Activated CD4-positive, alpha-beta T cell treated with anti-CD3 and anti-CD28 coated beads for 48 hours (primary cell): ENCODE measurements around the gene PTPRC.
"Not testable (repeated sequence)": the region's sequence is repeated elsewhere in the genome, so short reads cannot be mapped to it uniquely, and the experiment has no call there.

Experiments used
- DNase-seq: peaks from one replicate; pipeline ENCODE4 v3.0.0-alpha.2; 2020

The PTPRC gene, protein sequence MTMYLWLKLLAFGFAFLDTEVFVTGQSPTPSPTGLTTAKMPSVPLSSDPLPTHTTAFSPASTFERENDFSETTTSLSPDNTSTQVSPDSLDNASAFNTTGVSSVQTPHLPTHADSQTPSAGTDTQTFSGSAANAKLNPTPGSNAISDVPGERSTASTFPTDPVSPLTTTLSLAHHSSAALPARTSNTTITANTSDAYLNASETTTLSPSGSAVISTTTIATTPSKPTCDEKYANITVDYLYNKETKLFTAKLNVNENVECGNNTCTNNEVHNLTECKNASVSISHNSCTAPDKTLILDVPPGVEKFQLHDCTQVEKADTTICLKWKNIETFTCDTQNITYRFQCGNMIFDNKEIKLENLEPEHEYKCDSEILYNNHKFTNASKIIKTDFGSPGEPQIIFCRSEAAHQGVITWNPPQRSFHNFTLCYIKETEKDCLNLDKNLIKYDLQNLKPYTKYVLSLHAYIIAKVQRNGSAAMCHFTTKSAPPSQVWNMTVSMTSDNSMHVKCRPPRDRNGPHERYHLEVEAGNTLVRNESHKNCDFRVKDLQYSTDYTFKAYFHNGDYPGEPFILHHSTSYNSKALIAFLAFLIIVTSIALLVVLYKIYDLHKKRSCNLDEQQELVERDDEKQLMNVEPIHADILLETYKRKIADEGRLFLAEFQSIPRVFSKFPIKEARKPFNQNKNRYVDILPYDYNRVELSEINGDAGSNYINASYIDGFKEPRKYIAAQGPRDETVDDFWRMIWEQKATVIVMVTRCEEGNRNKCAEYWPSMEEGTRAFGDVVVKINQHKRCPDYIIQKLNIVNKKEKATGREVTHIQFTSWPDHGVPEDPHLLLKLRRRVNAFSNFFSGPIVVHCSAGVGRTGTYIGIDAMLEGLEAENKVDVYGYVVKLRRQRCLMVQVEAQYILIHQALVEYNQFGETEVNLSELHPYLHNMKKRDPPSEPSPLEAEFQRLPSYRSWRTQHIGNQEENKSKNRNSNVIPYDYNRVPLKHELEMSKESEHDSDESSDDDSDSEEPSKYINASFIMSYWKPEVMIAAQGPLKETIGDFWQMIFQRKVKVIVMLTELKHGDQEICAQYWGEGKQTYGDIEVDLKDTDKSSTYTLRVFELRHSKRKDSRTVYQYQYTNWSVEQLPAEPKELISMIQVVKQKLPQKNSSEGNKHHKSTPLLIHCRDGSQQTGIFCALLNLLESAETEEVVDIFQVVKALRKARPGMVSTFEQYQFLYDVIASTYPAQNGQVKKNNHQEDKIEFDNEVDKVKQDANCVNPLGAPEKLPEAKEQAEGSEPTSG (N-terminal part only)

DNA sequence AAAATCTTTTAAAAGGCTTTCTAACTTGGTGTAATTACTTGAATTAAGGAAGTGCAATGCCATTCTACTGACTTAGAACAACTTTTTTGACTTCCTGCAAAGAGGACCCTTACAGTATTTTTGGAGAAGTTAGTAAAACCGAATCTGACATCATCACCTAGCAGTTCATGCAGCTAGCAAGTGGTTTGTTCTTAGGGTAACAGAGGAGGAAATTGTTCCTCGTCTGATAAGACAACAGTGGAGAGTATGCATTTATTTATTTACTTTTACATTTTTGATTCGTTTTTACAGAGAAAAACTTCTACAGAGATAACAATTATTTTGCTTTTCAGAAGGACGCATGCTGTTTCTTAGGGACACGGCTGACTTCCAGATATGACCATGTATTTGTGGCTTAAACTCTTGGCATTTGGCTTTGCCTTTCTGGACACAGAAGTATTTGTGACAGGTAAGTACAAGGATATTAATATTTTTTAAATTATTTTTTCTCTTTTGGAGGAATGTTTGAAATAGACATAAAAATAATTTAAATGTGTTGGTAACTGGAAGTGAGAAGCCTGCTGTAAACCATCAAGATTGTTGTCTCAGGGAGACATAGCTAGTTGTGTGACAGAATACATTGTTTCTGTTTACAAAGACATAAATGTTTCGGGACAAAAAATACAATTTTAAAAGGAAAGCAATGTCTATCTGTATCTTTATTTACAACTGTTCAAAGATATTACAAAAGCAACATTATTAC lies at the start of gene PTPRC:
TSS of gene PTPRC (plus strand) at position 147 of the 742 bp plus-strand sequence. CDS start at position 376, 229 bp downstream.
- no peak for DNase-seq

DNA sequence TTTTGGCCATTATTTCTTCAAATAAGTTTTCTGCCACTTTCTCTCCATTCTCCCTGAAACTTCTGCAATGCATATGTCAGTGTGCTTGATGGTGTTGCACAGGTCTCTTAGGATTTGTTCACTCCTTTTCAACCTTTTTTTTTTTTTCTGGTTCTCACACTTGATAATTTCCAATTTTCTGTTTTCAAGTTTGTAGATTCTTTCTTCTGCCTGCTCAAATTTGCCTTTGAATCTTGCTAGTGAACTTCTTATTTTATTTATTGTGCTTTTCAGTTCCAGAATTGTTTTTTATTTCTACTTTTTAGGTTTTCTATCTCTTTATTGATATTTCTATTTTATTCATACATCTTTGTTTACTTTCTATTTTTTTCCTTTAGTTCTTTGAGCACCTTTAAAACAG lies 48.4 kb upstream of the PTPRC start:
- DNase-seq, result no peak

DNA sequence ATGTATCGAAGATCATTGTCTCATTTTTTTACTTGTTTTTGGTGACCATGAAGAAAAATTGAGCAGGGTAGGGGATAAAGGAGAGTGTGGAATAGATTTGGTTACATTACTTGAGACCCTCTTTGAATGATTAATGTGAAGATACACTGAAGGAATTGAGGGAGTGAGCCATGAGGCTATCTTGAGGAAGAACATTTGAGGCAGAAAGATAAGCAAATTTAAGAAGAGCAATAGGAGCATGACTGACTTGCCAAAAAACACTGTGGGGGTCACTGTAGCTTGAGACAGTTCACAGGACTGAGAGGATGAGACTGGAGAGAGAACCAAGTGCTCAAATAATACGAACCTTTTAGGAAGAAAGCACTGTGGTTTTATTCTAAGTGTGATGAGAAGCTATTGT lies 43.1 kb upstream of the PTPRC start:
- DNase-seq, result no peak

DNA sequence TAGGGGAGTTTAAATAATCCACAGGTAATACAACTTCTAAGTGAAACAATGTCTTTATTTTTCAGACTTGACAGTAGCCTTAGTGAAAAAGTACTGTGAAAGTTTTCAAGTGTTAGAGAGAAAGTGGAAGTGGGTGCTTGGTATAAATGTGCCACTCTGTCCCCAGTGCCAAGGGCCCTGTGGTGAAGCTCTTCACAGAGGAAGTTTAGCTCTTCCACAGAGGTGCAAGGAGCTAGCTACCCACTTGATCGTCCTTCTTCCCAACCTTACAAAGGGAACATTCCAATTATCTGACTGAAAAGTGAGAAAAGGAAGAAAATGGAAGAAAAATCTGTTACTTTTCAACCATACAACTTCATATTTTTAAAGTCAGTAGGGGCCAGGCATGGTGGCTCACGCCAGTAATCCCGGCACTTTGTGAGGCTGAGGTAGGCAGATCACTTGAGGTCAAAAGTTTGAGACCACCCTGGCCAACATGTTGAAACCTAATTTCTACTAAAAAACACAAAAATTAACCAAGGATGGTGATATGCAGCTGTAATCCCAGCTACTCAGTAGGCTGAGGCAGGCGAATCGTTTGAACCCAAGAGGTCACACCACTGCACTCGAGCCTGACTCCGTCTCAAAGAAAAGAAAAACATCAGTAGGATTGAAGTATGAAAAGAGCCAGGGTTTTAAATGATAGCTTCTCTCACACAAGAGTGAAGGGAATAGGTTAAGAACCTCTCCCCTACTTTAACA lies 41.0 kb upstream of the PTPRC start:
- DNase-seq, result no peak

DNA sequence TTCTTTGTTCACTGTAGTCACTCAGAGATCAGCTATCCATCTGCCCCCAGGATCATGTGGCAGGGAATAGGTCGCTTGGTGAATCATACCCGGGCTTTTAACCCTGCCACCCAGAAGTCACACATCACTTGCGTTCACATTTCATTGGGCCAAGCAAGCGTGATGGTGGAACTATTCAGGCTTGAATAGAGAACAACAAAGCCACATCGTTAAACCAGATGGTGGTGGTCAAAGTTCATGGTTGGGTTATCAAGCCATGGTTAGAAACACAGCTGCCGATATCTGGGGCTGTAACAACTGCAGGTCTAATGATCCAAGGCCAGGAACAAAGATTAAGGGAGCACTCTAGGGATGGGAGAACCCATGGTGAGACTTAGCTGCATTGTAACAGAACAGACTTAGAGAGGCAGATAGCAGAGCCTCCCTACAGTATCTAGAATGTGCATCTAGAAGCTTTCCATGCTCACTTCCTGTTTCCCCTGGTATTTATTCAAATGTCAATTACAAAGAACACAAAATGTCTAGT lies 40.0 kb upstream of the PTPRC start:
- peak; percentile 28 for DNase-seq

DNA sequence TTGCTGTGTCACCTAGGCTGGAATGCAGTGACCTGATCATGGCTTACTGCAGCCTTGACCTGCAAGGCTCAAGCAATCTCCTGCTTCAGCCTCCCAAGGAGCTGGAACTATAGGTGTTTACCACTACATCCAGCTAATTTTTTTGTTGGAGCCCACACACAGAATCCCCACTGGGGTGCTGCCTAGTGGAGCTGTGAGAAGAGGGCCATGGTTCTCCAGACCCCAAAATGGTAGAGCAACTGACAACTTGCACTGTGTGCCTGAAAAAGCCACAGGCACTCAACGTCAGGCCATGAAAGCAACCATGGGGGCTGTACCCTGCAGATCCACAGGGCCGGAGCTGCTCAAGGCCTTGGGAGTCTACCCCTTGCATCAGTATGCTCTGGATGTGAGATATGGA lies 39.1 kb upstream of the PTPRC start:
- no peak for DNase-seq

DNA sequence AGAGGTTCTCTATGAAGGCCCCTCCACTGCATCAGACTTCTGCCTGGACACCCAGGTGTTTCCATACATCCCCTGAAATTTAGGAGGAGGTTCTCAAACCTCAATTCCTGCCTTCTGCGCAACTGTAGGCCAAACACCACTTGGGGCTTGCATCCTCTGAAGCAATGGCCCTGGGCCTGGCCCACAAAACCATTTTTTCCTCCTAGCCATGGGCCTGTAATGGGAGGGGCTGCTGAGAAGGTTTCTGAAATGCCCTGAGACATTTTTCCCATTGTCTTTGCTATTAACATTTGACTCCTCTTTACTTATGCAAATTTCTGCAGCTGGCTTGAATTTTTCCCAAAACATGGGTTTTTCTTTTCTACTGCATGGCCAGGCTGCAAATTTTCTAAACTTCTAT lies 37.9 kb upstream of the PTPRC start:
- no peak for DNase-seq

DNA sequence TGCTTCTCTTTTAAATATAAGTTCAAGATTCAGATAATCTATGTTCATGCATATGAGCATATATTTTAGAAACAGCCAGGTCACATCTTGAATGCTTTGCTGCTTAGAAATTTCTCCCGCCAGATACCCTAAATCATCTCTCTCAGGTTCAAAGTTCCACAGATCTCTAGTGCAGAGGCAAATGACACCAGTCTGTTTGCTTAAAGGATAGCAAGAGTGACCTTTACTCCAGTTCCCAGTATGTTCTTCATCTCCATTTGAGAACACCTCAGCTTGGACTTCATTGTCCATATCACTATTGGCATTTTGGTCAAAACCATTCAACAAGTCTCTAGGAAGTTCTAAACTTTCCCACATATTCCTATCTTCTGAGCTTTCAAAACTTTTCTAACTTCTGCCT lies 37.5 kb upstream of the PTPRC start:
- DNase-seq, result not testable (repeated sequence)

DNA sequence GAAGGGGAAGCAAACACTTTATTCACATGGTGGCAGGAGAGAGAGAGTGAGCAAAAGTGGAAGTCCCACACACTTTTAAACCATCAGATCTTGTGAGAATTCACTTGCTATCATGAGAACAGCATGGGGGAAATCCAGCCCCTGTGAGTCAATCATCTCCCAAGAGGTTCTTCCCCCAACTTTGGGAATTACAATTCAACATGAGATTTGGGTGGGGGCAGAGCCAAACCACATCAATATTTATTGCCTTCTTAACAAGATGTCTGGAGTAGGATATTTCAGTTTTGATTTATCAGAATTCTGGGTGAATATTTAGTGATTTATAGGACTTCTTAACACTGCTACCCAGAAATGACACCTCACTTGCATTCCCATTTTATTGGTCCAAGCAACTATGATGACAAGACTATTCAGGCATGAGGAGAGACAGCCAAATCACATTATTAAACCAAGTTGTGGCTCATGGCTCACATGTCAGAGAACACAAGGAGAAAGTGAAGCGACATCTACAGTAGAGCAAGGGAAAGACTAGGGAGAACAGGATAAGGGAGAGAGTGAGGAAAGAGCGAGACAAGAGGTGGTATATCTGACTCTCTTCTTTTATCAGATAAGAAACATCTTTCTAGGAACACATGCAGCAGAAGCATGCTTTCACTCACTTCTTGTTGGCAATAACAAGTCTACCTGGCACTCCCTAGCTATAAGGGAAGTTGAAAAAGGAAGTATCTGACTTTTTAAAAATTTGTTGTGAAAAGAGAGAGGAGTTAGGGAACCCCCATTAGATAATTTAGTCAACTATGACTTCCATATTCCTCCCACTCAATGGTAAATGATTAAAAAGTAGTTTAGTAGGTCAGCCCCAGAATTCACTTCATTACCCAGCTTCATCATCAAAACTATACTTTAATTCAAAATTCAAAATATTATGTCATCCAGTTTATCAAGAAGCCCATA lies 36.6 kb upstream of the PTPRC start:
- DNase-seq, result peak; percentile 59

DNA sequence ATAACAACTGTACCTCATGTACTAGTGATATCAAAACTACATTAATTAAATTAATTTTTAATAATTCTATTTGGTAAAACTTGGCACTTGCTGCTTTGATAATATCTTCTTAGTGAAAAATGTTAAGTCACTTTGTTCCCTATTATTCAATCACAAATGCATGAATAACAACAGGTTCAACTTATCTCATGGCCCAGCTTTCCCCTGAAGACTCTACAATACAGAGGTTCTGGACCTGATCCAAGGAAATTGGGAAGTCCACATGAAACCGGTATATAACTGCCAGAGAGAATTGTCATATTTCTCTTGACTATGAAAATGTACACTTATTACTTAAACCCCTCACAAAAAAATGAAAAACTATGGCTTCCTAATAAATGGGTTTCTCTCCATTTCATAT lies 33.9 kb upstream of the PTPRC start:
- DNase-seq, result no peak

DNA sequence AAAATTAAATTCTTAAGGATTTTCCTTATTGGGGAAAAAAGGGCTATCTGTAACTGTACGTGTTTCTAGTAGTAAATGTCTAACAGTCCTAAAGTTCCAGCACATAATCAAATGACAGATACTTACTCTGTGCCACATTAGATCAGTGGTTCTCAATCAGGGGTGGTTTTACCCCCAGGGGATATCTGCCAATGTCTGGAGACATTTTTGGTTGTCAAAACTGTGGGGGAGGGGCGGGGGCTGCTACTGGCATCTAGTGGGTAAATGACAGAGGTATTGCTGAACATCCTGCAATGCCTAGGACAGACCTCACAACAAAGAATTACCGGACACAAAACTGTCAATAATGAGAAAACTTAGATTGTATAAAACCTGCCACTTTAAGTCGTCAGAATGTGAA lies 33.4 kb upstream of the PTPRC start:
- DNase-seq, result peak; percentile 36

DNA sequence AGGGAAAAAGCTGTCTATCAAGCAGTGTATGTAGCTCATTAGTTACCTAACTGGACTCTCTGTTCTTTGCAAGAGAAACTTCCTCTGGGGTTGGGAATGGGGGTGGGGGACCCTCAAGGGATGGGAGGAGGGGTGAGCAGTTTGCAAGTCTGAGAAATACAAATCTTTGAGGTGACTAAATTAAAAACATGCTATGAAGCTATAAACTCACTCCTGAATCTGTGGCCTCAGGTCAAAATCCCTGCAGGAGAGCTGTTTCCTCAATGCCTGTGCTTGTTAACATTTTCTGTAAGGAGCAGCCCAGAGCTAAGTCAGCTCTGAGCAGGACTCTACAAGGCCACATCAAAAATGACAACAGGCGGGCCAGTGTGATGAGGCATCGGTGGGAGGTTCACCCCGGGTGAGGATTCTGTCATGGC lies 32.8 kb upstream of the PTPRC start:
- no peak for DNase-seq

DNA sequence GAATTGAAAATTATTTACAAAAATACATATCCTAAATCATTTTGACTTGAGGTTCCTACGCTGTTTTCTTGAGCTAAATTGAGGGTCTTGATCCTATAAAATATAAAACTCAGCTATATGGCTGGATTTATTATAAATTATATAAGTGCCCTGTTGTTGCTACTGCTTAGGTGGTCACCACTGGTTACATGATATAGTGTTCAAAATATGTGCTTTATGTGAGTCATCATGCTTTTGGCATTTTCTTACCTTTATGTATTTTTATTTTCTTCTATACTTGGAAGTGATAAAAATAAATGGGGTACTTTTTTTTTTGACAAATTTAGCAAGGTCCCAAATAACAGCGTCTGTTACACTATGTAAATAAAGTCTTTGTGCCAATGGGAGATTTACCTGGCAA lies 31.1 kb upstream of the PTPRC start:
- DNase-seq, result no peak

DNA sequence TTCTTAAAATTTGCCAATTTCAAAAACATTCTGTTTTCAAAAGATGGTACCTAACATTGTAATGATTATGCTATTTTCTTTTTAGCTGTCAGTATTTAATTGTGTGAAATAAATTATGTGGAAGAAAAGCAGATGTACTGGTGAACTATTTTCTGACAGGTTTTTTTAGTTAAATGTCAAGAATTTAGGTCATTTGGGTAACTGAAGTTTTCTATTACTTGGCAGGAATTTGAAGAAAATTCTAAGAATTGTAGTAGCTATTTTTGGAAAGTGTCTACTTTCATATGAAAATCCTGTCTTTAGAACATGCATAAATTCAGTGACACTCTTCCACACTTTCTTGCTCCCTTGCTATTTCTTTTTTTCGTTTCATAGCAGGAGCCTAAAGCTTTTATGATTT lies 28.5 kb upstream of the PTPRC start:
- no peak for DNase-seq

DNA sequence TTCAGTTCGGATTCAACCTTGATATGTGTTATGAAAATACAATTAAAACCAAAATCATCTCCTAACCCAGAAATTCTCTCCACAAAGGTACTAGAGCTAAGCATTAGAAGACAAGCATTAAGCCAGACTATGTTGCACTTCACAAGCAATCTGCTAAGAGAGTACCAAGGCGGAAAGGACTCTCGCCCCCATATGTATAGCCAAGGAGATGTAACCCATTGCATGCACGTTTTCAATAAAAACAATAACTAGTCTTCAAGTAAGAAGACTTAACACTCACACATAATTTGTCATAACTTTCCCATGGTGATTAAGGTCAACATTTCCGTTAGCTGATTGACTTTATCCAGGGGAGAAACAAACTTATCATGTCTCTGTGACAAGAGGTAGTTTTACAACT lies 27.6 kb upstream of the PTPRC start:
- no peak for DNase-seq

DNA sequence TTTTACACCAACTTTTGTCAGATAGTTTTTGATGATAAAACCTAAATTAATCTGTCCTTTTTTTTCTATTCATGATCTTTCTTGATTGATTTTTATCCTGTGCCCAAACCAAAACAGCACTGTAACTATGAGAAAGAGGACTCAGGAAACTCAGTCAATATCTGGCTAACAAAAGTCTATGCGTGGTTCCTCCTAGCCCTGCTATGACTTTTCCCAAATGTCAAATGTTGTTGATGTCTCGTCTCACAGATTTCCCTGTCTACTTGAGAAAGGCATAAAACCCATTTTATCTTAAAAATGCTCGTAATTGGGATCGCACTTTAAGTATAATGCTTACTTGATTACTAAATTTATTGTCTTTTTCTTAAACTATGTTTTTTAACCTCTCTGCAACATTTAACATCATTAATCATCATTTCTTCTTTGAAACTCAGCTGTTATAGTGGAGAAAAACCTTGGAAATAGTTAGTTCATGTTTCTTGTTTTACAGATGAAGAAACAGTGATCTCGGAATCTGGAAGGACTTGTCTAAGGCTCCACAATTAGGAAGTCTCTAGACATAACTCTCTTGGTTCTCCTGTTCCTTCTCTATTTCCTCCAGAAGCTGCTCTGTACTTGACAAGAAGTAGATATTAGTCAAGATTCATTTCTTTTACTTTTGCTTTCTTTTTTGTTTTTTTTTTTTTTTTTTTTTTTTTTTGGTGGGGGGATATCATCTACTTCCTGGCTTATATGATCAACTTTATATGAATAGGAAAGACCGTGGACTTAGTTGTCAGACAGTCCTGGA lies 26.2 kb upstream of the PTPRC start:
- DNase-seq, result no peak

DNA sequence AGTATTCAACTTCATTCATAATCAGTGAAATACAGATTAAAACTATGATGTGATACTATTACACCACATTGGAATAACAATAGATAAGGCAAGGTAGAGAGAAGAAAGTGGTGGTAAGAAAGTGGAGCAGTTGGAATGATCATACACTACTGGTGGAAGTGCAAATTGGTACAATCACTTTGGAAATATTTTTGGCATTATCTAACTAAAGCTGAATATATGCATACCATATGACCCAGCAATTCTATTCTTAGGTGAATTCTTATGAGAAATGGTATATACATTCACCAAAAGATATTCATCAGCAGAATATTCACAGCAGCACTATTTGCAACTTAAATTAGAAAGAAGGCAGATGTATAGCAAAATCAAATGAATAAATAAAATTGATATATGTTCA lies 21.4 kb upstream of the PTPRC start:
- DNase-seq, result no peak

DNA sequence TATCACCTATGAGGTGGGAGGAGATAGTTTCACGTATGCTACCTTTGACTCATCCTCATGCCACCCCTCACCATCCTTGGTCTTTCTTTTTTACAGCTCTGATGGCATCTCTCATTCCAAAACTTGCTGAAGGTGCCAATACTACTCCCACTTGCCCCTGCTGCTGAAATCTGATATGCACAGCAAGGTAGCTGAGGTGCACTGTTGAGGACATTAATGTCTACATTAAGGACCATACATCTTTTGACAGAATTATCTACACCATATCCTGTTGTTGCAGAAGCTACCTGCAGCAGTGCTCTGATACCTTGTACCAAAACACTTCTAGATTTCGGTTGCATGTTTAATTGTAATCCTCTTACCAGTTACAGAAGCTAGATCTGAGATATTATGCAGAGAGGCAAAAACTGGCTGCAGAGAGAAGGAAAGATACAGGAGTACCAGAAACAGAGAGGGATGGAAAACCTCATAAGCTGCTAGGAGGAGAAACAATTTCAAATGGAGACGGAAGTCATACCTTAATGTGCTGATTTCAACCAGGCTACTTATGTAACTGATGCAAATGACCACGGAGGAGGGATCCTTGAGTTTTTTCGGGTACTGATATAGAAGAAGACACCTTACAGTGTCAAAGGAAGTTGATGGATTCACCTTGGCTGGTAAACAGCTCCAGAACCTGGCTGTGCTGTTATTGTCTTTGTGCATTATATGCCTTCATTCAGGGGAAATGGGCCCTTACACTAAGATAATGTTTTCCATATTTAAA lies 19.3 kb upstream of the PTPRC start:
- peak; percentile 47 for DNase-seq

DNA sequence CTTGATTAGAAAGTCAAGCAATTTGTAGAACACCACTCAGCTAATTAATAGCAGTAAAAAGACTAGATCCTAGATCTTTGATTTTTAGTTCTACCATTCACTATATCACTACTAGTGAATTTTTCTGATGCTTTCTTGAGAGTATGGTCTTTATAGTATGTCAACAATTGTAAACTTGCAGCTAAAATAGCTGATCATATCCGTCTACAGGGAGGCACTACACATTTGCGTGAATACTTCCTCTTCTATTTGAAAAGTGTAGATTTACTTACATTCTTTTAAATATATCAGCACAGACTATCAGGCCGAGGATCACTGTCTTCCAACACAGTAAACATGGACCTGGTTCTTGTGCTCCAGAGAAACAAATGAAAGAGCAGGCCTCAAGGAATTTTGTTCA lies 18.6 kb upstream of the PTPRC start:
- DNase-seq, result no peak
